ENCODE results near the gene SHMT2. TPM values are rescaled to one million over a fixed set of nuclear protein-coding genes. Genes with fewer than 3 reads are reported as not detected.

Gene SHMT2
- total RNA-seq, 1 experiment from 2014 or later, result 343 TPM

DNA sequence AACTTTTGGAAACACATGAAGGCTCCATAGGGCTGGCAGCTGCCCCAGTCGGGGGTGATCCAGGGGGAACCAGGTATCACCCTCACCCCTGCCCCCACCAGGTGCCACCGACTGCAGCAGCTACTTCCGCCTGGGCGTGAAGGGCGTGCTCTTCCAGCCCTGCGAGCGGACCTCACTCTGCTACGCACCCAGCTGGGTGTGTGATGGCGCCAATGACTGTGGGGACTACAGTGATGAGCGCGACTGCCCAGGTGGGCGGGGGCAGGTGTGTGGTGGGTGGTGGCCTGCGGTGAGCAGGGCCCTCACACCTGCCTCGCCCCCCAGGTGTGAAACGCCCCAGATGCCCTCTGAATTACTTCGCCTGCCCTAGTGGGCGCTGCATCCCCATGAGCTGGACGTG, 35.3 kb upstream of the SHMT2 start:
- Histone ChIP-seq H3K4me3 (no peak overlapping the region), H3K27me3 (no peaks in the 10 kb centered on the region), H3K9me3 (no peaks in the 10 kb centered on the region), H3K36me3 (peaks cover 82% of the 10 kb centered on the region)
- DNase-seq, result no peak

DNA sequence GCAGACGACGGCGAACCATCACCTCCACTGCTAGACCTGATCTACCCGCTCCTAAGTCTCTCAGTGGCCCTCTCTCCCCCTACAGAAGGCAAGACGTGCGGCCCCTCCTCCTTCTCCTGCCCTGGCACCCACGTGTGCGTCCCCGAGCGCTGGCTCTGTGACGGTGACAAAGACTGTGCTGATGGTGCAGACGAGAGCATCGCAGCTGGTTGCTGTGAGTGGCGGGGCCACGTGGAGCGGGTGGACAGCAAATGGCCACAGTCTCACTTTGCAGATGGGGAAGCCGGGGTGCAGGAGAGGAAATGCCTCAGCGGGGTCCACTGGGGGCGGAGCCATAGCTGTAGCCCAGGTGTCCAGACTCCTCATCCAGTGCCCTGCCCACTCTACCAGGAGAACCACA, 34.3 kb upstream of the SHMT2 start:
- no peak overlapping the region for H3K4me3 ChIP-seq
- no peaks in the 10 kb centered on the region for H3K9me3 ChIP-seq
- H3K36me3 ChIP-seq, result peaks cover 83% of the 10 kb centered on the region
- no peaks in the 10 kb centered on the region for H3K27me3 ChIP-seq
- DNase-seq, result no peak

DNA sequence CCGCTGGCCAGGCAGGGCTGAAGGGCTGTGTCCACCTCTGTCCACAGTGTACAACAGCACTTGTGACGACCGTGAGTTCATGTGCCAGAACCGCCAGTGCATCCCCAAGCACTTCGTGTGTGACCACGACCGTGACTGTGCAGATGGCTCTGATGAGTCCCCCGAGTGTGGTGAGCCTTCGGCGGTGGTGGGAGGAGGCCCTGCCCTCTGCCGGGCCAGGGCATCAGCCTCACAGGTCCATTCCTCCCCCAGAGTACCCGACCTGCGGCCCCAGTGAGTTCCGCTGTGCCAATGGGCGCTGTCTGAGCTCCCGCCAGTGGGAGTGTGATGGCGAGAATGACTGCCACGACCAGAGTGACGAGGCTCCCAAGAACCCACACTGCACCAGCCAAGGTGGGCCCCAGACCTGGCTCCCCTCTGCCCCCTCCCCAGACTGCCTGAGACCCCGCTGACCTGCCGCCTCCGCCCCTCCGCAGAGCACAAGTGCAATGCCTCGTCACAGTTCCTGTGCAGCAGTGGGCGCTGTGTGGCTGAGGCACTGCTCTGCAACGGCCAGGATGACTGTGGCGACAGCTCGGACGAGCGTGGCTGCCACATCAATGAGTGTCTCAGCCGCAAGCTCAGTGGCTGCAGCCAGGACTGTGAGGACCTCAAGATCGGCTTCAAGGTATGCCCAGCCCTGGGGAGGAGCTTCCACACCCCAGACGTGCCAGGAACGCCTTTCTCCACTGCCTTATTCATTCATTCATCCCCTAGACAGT, 33.7 kb upstream of the SHMT2 start:
- H3K9me3 ChIP-seq, result no peaks in the 10 kb centered on the region
- peaks cover 77% of the 10 kb centered on the region for H3K36me3 ChIP-seq
- no peak for DNase-seq
- H3K27me3 ChIP-seq, result no peaks in the 10 kb centered on the region
- H3K4me3 ChIP-seq, result no peak overlapping the region

DNA sequence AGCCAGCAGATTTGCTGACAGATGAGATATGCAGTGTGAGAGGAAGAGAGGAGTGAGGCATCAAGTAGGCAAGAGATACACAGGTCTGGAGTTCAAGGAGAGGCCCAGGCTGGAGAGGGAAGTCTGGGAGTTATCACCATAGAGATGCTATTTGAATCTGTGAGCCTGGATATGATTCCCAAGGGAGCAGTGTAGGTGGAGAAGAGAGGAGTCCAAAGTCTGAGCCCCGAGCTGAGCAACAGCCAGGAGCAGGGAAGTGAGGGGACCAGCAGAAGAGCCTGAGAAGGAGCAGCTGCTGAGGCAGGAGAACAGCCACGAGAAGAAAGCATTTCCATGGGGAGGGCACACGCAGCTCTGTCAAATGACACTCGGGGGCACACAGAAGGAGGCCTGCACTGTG, 33.1 kb upstream of the SHMT2 start:
- Histone ChIP-seq H3K9me3 (no peaks in the 10 kb centered on the region), H3K36me3 (peaks cover 74% of the 10 kb centered on the region), H3K4me3 (no peak overlapping the region), H3K27me3 (no peaks in the 10 kb centered on the region)
- DNase-seq, result no peak

DNA sequence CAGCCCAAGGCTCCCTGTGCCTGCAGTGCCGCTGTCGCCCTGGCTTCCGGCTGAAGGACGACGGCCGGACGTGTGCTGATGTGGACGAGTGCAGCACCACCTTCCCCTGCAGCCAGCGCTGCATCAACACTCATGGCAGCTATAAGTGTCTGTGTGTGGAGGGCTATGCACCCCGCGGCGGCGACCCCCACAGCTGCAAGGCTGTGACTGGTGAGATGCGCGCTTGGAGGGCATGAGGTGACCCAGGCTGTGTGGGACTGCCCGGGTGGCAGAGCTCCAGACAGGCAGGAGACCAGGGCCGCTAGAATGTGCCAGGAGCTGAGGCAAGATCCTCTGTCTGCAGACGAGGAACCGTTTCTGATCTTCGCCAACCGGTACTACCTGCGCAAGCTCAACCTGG, 32.6 kb upstream of the SHMT2 start:
- Histone ChIP-seq H3K36me3 (peaks cover 70% of the 10 kb centered on the region), H3K27me3 (no peaks in the 10 kb centered on the region), H3K4me3 (no peak overlapping the region), H3K9me3 (no peaks in the 10 kb centered on the region)
- DNase-seq, result no peak

DNA sequence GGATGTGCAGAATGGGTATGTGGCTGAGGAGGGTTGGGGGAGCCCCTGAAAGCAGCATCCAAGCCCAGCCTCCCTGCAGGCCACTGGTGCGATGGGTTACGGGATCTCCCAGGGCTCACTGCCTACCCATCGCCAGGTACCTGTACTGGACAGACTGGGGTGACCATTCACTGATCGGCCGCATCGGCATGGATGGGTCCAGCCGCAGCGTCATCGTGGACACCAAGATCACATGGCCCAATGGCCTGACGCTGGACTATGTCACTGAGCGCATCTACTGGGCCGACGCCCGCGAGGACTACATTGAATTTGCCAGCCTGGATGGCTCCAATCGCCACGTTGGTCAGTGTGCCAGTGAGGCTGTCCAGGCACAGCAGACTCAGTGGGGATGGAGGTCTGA, 31.2 kb upstream of the SHMT2 start:
- peaks cover 66% of the 10 kb centered on the region for H3K36me3 ChIP-seq
- no peaks in the 10 kb centered on the region for H3K9me3 ChIP-seq
- no peak for DNase-seq
- H3K4me3 ChIP-seq, result no peak overlapping the region
- no peaks in the 10 kb centered on the region for H3K27me3 ChIP-seq

DNA sequence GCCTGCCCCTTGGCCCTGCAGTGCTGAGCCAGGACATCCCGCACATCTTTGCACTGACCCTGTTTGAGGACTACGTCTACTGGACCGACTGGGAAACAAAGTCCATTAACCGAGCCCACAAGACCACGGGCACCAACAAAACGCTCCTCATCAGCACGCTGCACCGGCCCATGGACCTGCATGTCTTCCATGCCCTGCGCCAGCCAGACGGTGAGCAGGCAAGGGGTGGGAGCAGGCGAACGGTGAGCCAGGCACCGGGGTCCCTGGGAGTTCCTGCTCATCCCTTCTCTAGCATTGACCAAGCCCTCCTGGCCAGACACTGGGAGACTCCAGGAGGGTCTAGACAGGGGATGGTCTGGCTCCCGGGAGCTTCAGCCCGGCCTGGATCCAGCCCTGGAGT, 30.3 kb upstream of the SHMT2 start:
- DNase-seq, result no peak
- no peaks in the 10 kb centered on the region for H3K9me3 ChIP-seq
- H3K36me3 ChIP-seq, result peaks cover 68% of the 10 kb centered on the region
- H3K4me3 ChIP-seq, result no peak overlapping the region
- no peaks in the 10 kb centered on the region for H3K27me3 ChIP-seq

DNA sequence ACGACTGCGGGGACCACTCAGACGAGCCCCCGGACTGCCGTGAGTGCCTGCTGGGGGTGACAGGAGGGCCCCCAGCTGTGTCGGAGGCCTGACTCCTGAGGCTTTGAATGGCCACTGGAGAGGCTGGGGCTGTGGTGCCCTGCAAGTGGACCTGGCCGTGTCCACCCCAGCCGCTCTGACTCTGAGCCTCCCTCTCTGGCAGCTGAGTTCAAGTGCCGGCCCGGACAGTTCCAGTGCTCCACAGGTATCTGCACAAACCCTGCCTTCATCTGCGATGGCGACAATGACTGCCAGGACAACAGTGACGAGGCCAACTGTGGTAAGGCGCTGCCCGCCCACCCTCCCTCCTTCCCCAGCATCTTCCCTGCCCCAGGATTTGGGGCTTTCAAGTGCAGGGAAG, 29.0 kb upstream of the SHMT2 start:
- Histone ChIP-seq H3K36me3 (peaks cover 66% of the 10 kb centered on the region), H3K27me3 (no peaks in the 10 kb centered on the region), H3K9me3 (no peaks in the 10 kb centered on the region), H3K4me3 (no peak overlapping the region)
- no peak for DNase-seq

DNA sequence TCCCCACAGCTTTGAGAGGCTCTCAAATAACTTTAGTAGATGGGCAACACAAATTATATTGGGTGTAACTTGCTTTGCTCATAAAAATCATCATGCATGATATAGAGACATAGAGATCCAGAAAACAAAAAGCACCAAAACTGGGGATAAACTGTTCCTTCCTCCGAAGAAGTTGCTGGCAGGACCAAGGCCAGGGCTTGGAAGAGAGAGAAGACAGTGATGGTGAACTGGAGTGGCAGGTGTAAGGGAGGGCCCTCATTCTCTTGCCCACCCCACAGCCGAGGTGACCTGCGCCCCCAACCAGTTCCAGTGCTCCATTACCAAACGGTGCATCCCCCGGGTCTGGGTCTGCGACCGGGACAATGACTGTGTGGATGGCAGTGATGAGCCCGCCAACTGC, 28.3 kb upstream of the SHMT2 start:
- no peaks in the 10 kb centered on the region for H3K27me3 ChIP-seq
- H3K9me3 ChIP-seq, result no peaks in the 10 kb centered on the region
- no peak for DNase-seq
- H3K36me3 ChIP-seq, result peaks cover 66% of the 10 kb centered on the region
- no peak overlapping the region for H3K4me3 ChIP-seq

DNA sequence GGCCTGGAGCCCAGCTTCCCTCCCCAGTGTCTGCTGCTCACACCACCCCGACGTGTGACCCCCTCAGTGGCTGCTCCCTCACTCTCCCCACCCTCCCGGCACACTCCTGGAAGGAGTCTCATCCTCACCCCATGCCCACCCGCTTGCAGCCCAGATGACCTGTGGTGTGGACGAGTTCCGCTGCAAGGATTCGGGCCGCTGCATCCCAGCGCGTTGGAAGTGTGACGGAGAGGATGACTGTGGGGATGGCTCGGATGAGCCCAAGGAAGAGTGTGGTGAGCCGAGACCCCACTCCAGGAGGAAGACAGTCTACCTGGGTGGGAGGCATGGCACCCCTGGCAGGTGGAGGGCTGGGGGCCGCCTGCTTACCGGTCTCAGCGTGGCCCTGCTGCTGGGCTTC, 27.9 kb upstream of the SHMT2 start:
- DNase-seq, result no peak
- Histone ChIP-seq H3K9me3 (no peaks in the 10 kb centered on the region), H3K27me3 (no peaks in the 10 kb centered on the region), H3K36me3 (peaks cover 66% of the 10 kb centered on the region), H3K4me3 (no peak overlapping the region)

DNA sequence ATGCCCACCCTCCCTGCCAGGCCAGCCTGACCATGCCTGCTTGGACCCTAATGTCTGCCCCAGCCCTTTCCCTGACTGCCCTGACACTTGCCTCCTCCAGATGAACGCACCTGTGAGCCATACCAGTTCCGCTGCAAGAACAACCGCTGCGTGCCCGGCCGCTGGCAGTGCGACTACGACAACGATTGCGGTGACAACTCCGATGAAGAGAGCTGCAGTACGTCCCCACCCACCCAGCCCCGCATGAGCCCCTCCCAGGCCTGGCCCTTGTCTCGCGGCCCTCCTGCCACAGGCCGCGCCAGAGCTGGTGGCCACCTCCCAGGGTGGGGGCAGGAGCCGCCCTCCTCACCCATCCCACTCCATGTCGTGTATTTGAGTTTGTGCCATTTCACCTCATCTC, 27.2 kb upstream of the SHMT2 start:
- no peak for DNase-seq
- Histone ChIP-seq H3K9me3 (no peaks in the 10 kb centered on the region), H3K4me3 (no peak overlapping the region), H3K36me3 (peaks cover 64% of the 10 kb centered on the region), H3K27me3 (no peaks in the 10 kb centered on the region)

DNA sequence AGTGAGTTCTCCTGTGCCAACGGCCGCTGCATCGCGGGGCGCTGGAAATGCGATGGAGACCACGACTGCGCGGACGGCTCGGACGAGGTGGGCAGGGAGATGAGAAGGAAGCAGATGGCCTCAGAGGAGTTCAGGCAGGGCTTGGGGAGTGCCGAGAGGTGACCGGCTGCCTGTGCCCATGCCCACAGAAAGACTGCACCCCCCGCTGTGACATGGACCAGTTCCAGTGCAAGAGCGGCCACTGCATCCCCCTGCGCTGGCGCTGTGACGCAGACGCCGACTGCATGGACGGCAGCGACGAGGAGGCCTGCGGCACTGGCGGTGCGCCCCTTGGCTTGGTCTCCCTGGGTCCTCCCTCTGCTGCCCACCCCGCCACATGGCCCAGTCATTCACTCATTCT, 26.3 kb upstream of the SHMT2 start:
- Histone ChIP-seq H3K9me3 (no peaks in the 10 kb centered on the region), H3K36me3 (peaks cover 59% of the 10 kb centered on the region), H3K4me3 (no peak overlapping the region), H3K27me3 (no peaks in the 10 kb centered on the region)
- DNase-seq, result no peak

DNA sequence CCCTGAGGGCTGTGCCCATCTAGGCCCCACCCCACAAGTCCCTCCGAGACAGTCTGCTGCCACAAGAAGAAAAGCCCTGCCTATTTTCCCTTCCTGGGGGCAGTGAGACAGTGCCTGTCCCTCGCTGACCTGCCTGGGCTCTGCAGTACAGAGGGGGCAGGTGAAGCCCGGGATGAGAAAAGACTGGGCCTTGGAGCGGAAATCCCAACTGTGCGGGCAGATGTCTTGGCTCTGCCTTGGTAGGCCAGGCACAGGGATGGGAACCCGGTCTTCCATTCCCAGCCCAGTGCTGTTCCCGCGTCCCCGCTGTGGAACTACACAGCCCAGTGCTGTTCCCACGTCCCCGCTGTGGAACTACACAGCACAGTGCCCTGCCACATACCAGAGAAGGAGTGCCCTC, 25.7 kb upstream of the SHMT2 start:
- Histone ChIP-seq H3K36me3 (peaks cover 53% of the 10 kb centered on the region), H3K4me3 (no peak overlapping the region), H3K9me3 (no peaks in the 10 kb centered on the region), H3K27me3 (no peaks in the 10 kb centered on the region)
- DNase-seq, result no peak

DNA sequence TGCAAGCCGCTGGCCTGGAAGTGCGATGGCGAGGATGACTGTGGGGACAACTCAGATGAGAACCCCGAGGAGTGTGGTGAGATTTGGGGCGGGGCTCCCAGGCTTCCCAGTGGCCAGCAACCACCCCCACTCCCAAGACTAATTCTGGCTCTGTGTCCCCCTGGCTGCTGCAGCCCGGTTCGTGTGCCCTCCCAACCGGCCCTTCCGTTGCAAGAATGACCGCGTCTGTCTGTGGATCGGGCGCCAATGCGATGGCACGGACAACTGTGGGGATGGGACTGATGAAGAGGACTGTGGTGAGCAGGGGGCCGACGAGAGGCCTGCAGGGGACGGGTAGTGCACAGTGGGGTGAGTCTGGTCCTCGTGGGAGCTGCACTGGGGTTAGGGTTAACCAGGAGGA, 25.1 kb upstream of the SHMT2 start:
- Histone ChIP-seq H3K9me3 (no peaks in the 10 kb centered on the region), H3K36me3 (peaks cover 51% of the 10 kb centered on the region), H3K27me3 (no peaks in the 10 kb centered on the region), H3K4me3 (no peak overlapping the region)
- no peak for DNase-seq

DNA sequence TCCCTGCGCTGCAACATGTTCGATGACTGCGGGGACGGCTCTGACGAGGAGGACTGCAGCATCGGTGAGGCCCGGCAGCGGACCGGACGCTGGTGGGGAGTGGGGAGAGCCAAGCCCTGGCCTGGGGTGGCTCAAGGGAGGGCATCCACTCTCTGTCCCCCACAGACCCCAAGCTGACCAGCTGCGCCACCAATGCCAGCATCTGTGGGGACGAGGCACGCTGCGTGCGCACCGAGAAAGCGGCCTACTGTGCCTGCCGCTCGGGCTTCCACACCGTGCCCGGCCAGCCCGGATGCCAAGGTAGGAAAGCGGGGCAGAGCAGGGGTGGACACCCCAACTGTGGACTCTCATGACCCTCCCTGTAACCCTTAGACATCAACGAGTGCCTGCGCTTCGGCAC, 24.3 kb upstream of the SHMT2 start:
- Histone ChIP-seq H3K36me3 (peaks cover 46% of the 10 kb centered on the region), H3K9me3 (no peaks in the 10 kb centered on the region), H3K27me3 (no peaks in the 10 kb centered on the region), H3K4me3 (no peak overlapping the region)
- no peak for DNase-seq

DNA sequence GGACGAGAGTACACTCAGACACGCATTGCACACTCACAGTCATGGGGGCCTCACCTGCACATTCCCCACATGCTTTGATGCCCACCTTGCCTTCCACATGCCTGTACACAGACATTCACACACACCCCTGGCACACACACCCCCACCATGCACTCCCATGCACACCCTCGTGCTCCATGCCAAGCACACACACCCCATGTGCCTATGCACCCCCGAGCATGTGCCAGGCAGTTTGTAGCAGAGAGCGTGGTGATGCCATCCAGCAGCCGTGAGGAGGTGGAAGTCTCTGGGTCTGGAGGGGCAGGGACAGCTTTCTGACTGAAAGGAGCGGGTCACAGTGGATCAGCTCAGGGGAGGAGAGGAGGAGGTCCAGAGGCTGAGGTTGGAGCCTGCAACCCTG, 23.6 kb upstream of the SHMT2 start:
- Histone ChIP-seq H3K4me3 (no peak overlapping the region), H3K9me3 (no peaks in the 10 kb centered on the region), H3K27me3 (no peaks in the 10 kb centered on the region), H3K36me3 (peaks cover 45% of the 10 kb centered on the region)
- DNase-seq, result no peak

DNA sequence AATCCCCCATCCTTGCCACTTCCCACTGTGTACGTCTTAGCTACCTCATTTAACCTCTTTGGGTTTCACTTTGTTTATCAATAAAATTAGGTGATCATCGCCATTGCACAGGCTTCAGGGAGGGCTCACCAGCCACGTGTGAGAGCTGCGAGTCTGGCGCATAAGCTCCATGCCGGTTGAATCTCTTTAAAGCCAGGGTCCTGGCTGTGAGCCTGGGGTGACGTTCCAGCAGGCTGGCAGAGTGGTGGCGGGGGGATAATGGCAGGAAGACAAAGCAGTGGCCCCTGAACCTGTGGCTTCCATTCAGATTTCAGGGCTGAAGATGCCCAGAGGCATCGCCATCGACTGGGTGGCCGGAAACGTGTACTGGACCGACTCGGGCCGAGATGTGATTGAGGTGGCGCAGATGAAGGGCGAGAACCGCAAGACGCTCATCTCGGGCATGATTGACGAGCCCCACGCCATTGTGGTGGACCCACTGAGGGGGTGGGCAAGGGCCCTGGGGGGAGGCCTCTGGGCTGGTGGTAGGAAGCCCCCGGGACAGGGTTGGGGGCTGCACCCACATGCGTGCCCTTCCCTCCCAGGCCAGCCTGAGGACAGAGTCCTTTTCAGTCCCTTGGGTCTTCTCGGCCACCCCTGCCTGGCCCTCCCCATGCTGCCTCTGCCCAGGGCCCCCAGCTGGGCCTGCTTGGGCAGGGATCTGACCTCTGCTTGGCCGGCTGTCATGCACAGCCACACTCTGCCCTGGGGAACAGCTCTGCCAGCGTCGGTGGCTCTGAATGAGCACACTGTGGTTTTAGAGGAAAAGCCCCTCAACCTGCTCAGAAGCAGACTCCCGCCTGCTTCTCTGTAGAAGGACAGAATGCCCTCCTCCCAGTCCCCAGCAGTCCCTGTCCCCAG, 21.5 kb upstream of the SHMT2 start:
- Histone ChIP-seq H3K36me3 (peaks cover 48% of the 10 kb centered on the region), H3K9me3 (no peaks in the 10 kb centered on the region), H3K27me3 (no peaks in the 10 kb centered on the region), H3K4me3 (no peak overlapping the region)
- DNase-seq, result no peak
